Fibroblast of lung (primary cell): Measurements from ENCODE around the gene TNFRSF1A.

Source experiments
- CTCF ChIP-seq, 2 donors: IDR thresholded peaks in 1 of 2; conservative IDR thresholded peaks in 1 of 2; 1 replicate in 1 of 2; 2 replicates in 1 of 2; pipeline ENCODE4 v1.5.1; 2011 to 2012; ENCODE audit warnings: low read length in 2 of 2, control low read depth in 1 of 2, inconsistent platforms in 1 of 2, low read depth in 1 of 2, mild to moderate bottlenecking in 1 of 2
- EZH2 ChIP-seq: IDR thresholded peaks from 2 replicates; pipeline ENCODE4 v1.5.1; 2012; ENCODE audit warnings: low read length, control low read depth, mild to moderate bottlenecking; ENCODE audit errors: missing control alignments

- TF ChIP-seq CTCF (conservative IDR thresholded peaks at IDR 0.05 in 1 of 2, IDR thresholded peaks at IDR 0.05 in 1 of 2; ENCODE audit: low read depth in 1 of 2, low read length in 2 of 2) (no peak), EZH2 (no peak)
Measured at GRCh38 chr12:6336889-6337853, 4.7 kb downstream of the TNFRSF1A start.
